A673 (cell line): ENCODE results near the gene TSEN15. TPM values are rescaled to one million over a fixed set of nuclear protein-coding genes. Genes with fewer than 3 reads are reported as not detected.
A peak's percentile ranks its signal among the peaks of the same experiment; 100 is the strongest.

Experiments
- BruUV-seq: library from RNA; stranded (reverse); fragments of 400-500 nt; replicated peaks from 2 replicates; lab custom pipeline; 2021; lab: Mats Ljungman, UMichigan
- CTCF ChIA-PET: fragments of 300-600 bp; sonication (Branson Sonifier 250); formaldehyde crosslinking; loops from one replicate; lab custom pipeline; 2022; ENCODE audit warnings: antibody characterized with exemption; lab: Charles Lee
- POLR2A ChIA-PET: fragments of 300-600 bp; sonication (Branson Sonifier 250); formaldehyde crosslinking; loops from one replicate; lab custom pipeline; 2022; ENCODE audit warnings: antibody characterized with exemption; ENCODE audit not compliant: low non-redundant PET; lab: Charles Lee
- DNase-seq: peaks from one replicate; pipeline ENCODE4 v3.0.0-alpha.2; 2015; ENCODE audit warnings: low spot score
- H3K27ac ChIP-seq: fragments of 200-600 bp; sonication (generic); 2 replicates; pipeline ENCODE4 v1.5.1; 2016; ENCODE audit warnings: mixed run types, low read depth, mild to moderate bottlenecking, mixed read lengths, antibody characterized with exemption, low read length; ENCODE audit not compliant: poor library complexity, severe bottlenecking
- H3K27me3 ChIP-seq: fragments of 200-600 bp; sonication (generic); replicated peaks from 2 replicates; pipeline ENCODE4 v1.6.1; 2017; ENCODE audit warnings: mixed run types, low read depth, mild to moderate bottlenecking, mixed read lengths, antibody characterized with exemption, low read length; ENCODE audit not compliant: insufficient read depth, poor library complexity
- H3K36me3 ChIP-seq: fragments of 200-600 bp; sonication (generic); 2 replicates; pipeline ENCODE4 v1.6.1; 2016; ENCODE audit warnings: mixed run types, mild to moderate bottlenecking, mixed read lengths, antibody characterized with exemption, low read length; ENCODE audit not compliant: insufficient read depth, poor library complexity, severe bottlenecking
- H3K4me1 ChIP-seq: fragments of 200-600 bp; sonication (generic); 2 replicates; pipeline ENCODE4 v1.6.1; 2017; ENCODE audit warnings: mixed run types, mild to moderate bottlenecking, mixed read lengths, antibody characterized with exemption, low read length; ENCODE audit not compliant: insufficient read depth, poor library complexity, severe bottlenecking
- H3K4me3 ChIP-seq: fragments of 200-600 bp; sonication (generic); 2 replicates; pipeline ENCODE4 v1.5.1; 2016; ENCODE audit warnings: low read depth, mixed run types, mild to moderate bottlenecking, mixed read lengths, low read length; ENCODE audit not compliant: poor library complexity, severe bottlenecking
- H3K9me3 ChIP-seq: fragments of 200-600 bp; sonication (generic); 2 replicates; pipeline ENCODE4 v1.6.1; 2016; ENCODE audit warnings: mixed run types, low read depth, mild to moderate bottlenecking, mixed read lengths, antibody characterized with exemption, low read length; ENCODE audit not compliant: poor library complexity, severe bottlenecking
- CTCF ChIP-seq: fragments of 300-800, 200-600 bp; sonication (generic); conservative IDR thresholded peaks from 2 replicates; pipeline ENCODE4 v1.5.1; 2017; ENCODE audit warnings: low read depth, mild to moderate bottlenecking, antibody characterized with exemption, low read length, moderate library complexity, mixed read lengths
- EZH2 ChIP-seq: fragments of 200-600 bp; sonication (generic); IDR thresholded peaks from 2 replicates; pipeline ENCODE4 v1.6.1; 2017; ENCODE audit warnings: borderline replicate concordance, low read depth, mild to moderate bottlenecking, mixed read lengths, antibody characterized with exemption, low read length; ENCODE audit not compliant: poor library complexity, severe bottlenecking
- intact Hi-C: fragments of 100-400 bp; cut with micrococcal nuclease; formaldehyde crosslinking; loops from one replicate; pipeline ENCODE4 v1.10.0; 2022; ENCODE audit not compliant: unreplicated experiment
- total RNA-seq: library from RNA; stranded (reverse); gene quantifications from 2 replicates; pipeline ENCODE4 v1.2.3, GENCODE V29; 2021

TSEN15 gene
- total RNA-seq, 1 experiment from 2014 or later, result 57.0 TPM

DNA sequence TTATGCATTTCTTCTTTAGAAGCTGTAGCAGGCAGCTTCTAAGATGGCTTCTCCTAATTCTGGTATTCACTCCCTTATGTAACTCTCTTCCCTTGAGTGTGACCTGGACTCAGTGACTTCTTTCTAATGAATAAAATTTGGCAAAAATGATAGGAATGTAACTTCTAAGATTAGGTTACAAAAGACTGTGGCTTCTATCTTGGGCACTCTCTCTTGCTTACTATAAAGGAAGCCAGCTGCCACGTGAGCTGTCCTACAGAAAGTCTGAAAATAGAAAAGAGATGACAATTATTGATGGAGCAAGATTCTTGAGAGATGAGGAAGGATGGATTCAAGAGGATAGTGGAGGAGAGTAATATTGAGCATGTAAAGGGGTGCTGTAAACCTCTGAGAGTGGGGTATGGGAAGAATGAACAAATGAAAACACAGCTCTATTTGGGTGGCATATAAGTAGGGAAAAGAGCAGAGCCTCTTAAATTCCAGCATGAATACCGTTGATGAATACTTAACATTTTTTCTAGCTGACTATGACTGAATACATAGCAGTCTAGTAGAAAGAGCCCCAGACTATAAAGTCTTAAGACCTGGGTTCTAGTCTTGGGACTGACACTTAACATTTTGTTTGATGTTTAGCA is 5.5 kb downstream of the TSEN15 start:
- peaks cover 48% of the 10 kb centered on the region for H3K36me3 ChIP-seq
- peaks cover 38% of the 10 kb centered on the region for H3K4me1 ChIP-seq
- CTCF ChIA-PET, result no interaction called here
- BruUV-seq, result no TSS peak
- H3K27me3 ChIP-seq, result no peaks in the 10 kb centered on the region
- DNase-seq, result peak; percentile 63
- H3K4me3 ChIP-seq, result no peak overlapping the region
- H3K27ac ChIP-seq, result peak overlapping the region; percentile 81
- intact Hi-C loops, result no loop called here
- peaks cover 14% of the 10 kb centered on the region for H3K9me3 ChIP-seq
- POLR2A ChIA-PET, result interaction anchor here (0.6 kb wide), 1 partner anchor 14 kb away, joined by 3 read pairs; no protein-coding TSS in a partner anchor
- TF ChIP-seq CTCF, result no peak
- no peak for TF ChIP-seq EZH2

DNA sequence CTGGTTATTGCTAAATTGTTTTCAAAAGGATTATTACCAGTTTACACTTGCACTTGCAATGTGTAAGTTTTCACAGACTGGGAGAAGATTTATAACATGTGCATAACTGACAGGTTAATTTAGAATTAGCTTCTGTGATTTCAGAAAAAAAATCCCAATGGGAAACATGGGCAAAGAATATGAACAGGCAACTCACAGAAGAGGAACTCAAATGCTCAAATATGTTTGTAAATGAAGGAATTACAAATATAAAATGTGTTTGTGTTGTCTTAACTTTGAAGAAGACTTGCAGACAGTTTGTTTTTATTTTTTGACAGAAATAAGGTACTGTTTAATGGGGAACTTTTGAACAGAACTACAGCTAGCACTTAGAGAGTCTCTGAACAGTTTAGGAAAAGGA is 8.4 kb downstream of the TSEN15 start:
- Histone ChIP-seq H3K4me1 (peaks cover 42% of the 10 kb centered on the region), H3K27me3 (no peaks in the 10 kb centered on the region), H3K36me3 (peaks cover 41% of the 10 kb centered on the region), H3K9me3 (peaks cover 13% of the 10 kb centered on the region), H3K4me3 (no peak overlapping the region), H3K27ac (no peak overlapping the region)
- ChIA-PET POLR2A (no interaction called here), CTCF (no interaction called here)
- TF ChIP-seq EZH2 (no peak), CTCF (no peak)
- intact Hi-C loops, result no loop called here
- DNase-seq, result no peak
- no TSS peak for BruUV-seq

- intact Hi-C loops, result no loop called here
- POLR2A ChIA-PET, result no interaction called here
- CTCF ChIA-PET, result no interaction called here
- Histone ChIP-seq H3K4me3 (no peak overlapping the region), H3K9me3 (peaks cover 10% of the 10 kb centered on the region), H3K36me3 (peaks cover 37% of the 10 kb centered on the region), H3K27me3 (no peaks in the 10 kb centered on the region), H3K27ac (no peak overlapping the region), H3K4me1 (peaks cover 42% of the 10 kb centered on the region)
- no peak for DNase-seq
- TF ChIP-seq CTCF (no peak), EZH2 (no peak)
- no TSS peak for BruUV-seq
Observed at GRCh38 chr1:184060316-184060715, 8.8 kb downstream of the TSEN15 start.
